ENCODE data around the gene GBP2. TPM values are rescaled to one million over a fixed set of nuclear protein-coding genes. Genes with fewer than 3 reads are reported as not detected.

GBP2 gene
- total and polyA plus RNA-seq, 2 of the 4 experiments (the other 2 are of a cell fraction) = 8.2 to 17.7 TPM

DNA sequence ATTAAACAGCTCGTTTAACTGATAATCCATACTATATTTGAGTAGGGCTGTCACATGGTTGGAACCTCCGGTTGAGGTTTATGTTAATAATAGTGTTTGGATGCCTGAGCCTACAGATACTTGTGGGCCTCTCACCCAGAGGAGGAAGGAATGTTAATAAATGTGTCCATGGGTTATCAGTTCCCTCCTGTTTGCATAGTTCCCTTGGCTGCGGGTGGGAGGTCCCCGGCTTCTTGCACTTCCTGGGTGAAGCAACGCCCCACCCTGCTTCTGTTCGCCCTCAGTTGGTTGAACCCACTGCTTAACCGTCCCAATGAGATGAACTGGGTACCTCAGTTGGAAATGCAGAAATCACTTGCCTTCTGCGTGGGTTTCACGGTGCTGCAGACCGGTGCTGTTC is 37.3 kb downstream of the GBP2 start:
- intact Hi-C loops (cut with micrococcal nuclease) = loop anchor here (5.0 kb wide), 1 partner anchor 91 kb away; no protein-coding TSS in a partner anchor
- Histone ChIP-seq H2AK9ac (replicated peaks; ENCODE audit: low read depth, low read length, poor library complexity) (no peak overlapping the region), H3K4me1 (ENCODE audit: control insufficient read depth, insufficient read depth, low read length) (no peaks in the 10 kb centered on the region), H3K4me2 (ENCODE audit: low read depth, low read length) (no peak overlapping the region), H3K36me3 (ENCODE audit: control insufficient read depth, insufficient read depth, low read length) (no peaks in the 10 kb centered on the region), H3K4ac (ENCODE audit: low read depth, low read length) (no peak overlapping the region), H4K5ac (ENCODE audit: low read depth, low read length) (no peak overlapping the region), H2BK5ac (ENCODE audit: low read depth, low read length, poor library complexity, severe bottlenecking) (no peak overlapping the region), H2AK5ac (ENCODE audit: low read depth, low read length) (no peak overlapping the region), H3K27ac (ENCODE audit: insufficient read depth, low read length) (no peak overlapping the region), H2AFZ (replicated peaks; ENCODE audit: low read length, poor library complexity) (no peak overlapping the region), H3K9me3 (ENCODE audit: control insufficient read depth, insufficient read depth, low read length) (no peaks in the 10 kb centered on the region), H4K20me1 (ENCODE audit: insufficient read depth, low read length) (no peaks in the 10 kb centered on the region), H3K18ac (ENCODE audit: low read depth, low read length) (no peak overlapping the region), H3K14ac (replicated peaks; ENCODE audit: low read depth, low read length) (no peak overlapping the region), H3K9ac (ENCODE audit: low read depth, low read length) (no peak overlapping the region), H2BK20ac (ENCODE audit: low read depth, low read length) (no peak overlapping the region), H2BK120ac (ENCODE audit: low read depth, low read length) (no peak overlapping the region), H3K56ac (ENCODE audit: extremely low read depth, insufficient read depth, low read length) (no peak overlapping the region), H2BK15ac (ENCODE audit: low read depth, low read length) (no peak overlapping the region), H3K23ac (ENCODE audit: low read depth, low read length) (no peak overlapping the region), H3K27me3 (ENCODE audit: control insufficient read depth, insufficient read depth, low read length) (0 out of 2 replicates have a peak, but pooled peaks cover 1% of the 10 kb centered on the region), H3K9me1 (ENCODE audit: insufficient read depth, low read length) (no peaks in the 10 kb centered on the region), H4K8ac (ENCODE audit: low read depth in 2 of 2, low read length in 2 of 2) (no peak overlapping the region), H3K79me1 (ENCODE audit: low read depth in 1 of 2, low read length in 2 of 2) (no peaks in the 10 kb centered on the region), H3K4me3 (ENCODE audit: insufficient read depth, low read depth, low read length) (no peak overlapping the region), H4K91ac (ENCODE audit: insufficient read depth, low read depth, low read length) (no peak overlapping the region)
- BruUV-seq (replicated peaks) = no TSS peak
- DNase-seq = no peak
- dilution Hi-C loops (cut with HindIII; ENCODE audit: low sequenced_read_pairs, unreplicated experiment) = no loop called here
- ATAC-seq (ENCODE audit: low read depth) = no peak
- POLR2A ChIA-PET (ENCODE audit: unreplicated experiment) = no interaction called here
- 72% methylated on average over 4 of the region's 10 CpGs; no CpG with 5 or more reads in 1 of the 2 experiments for WGBS, 2 experiments (ENCODE audit: extremely low coverage in 2 of 2, insufficient read length in 1 of 2)
- CTCF ChIA-PET = interaction anchor here (0.7 kb wide), 1 partner anchor 270 kb away, joined by 3 read pairs; no protein-coding TSS in a partner anchor
- TF ChIP-seq SMC3 (IDR thresholded peaks at IDR 0.05; ENCODE audit: low read depth, low read length) = no peak
- no peak for TF ChIP-seq FOS (IDR thresholded peaks at IDR 0.05; ENCODE audit: low read depth, low read length)
- no peak for TF ChIP-seq CHD1 (IDR thresholded peaks at IDR 0.05; ENCODE audit: low read depth, low read length)
- TF ChIP-seq RCOR1 (IDR thresholded peaks at IDR 0.05; ENCODE audit: insufficient replicate concordance, low read length) = no peak
- no peak for TF ChIP-seq NFE2L2 (IDR thresholded peaks at IDR 0.05; ENCODE audit: low read depth, low read length)
- TF ChIP-seq MXI1 (IDR thresholded peaks at IDR 0.05; ENCODE audit: borderline replicate concordance, low read depth, low read length) = no peak
- TF ChIP-seq RFX5 (IDR thresholded peaks at IDR 0.05; ENCODE audit: low read depth, low read length) = no peak
- no peak for TF ChIP-seq ELK1 (IDR thresholded peaks at IDR 0.05; ENCODE audit: borderline replicate concordance, low read depth, low read length)
- no peak for TF ChIP-seq RAD21 (IDR thresholded peaks at IDR 0.05; ENCODE audit: low read length)
- TF ChIP-seq BHLHE40 (IDR thresholded peaks at IDR 0.05; ENCODE audit: low read depth, low read length) = no peak
- no peak for TF ChIP-seq MAFK (IDR thresholded peaks at IDR 0.05; ENCODE audit: low read depth, low read length)
- TF ChIP-seq USF2 (IDR thresholded peaks at IDR 0.05; ENCODE audit: low read depth, low read length) = no peak
- TF ChIP-seq MAZ (IDR thresholded peaks at IDR 0.05; ENCODE audit: borderline replicate concordance, low read depth, low read length) = no peak
- TF ChIP-seq CTCF (conservative IDR thresholded peaks at IDR 0.05; ENCODE audit: low read depth, low read length) = no peak
- no peak for TF ChIP-seq CEBPB (IDR thresholded peaks at IDR 0.05; ENCODE audit: low read depth, low read length)
- no peak for TF ChIP-seq POLR2A (IDR thresholded peaks at IDR 0.05; ENCODE audit: low read depth, low read length)
- in situ Hi-C loops (cut with MboI; ENCODE audit: low sequenced_read_pairs) = no loop called here

All from IMR-90 (cell line).